ENCODE measurements around the gene MRPL30. TPM values are rescaled to one million over a fixed set of nuclear protein-coding genes. Genes with fewer than 3 reads are reported as not detected.
"Not testable (repeated sequence)": the region's sequence is repeated elsewhere in the genome, so short reads cannot be mapped to it uniquely, and the experiment has no call there.

The MRPL30 gene
- 43.1 TPM for total RNA-seq (ENCODE audit: insufficient read depth, low replicate concordance)

- DNase-seq (ENCODE audit: low spot score), result peak; percentile 98
These were observed at the start of gene MRPL30, which contains the start of gene MITD1 for GRCh38 chr2:99180755-99181623. TSS of gene MRPL30 (plus strand) at chr2:99181184. CDS start at chr2:99186204, 5,020 bp downstream. TSS of gene MITD1 (minus strand) at chr2:99181058. CDS start at chr2:99180981, 77 bp downstream.

GRCh38 chr2:99135044-99135556 is 45.9 kb upstream of the MRPL30 start:
- not testable (repeated sequence) for DNase-seq (ENCODE audit: low spot score)

DNA sequence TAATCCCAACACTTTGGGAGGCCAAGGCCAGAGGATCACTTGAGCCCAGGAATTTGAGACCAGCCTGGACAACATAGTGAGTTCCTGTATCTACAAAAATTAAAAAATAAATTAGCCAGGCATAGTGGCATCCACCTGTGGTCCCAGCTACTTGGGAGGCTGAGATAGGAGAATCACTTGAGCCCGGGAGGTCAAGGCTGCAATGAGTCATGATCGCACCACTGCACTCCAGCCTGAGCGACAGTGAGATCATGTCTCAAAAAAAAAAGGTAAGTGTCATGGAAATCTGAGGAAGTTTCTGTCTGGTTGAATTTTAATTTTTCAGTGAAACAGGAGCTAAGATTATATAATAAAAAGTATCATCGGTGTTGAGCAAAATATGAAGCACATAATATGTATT is 42.0 kb upstream of the MRPL30 start:
- no peak for DNase-seq (ENCODE audit: low spot score)

- DNase-seq (ENCODE audit: low spot score), result no peak
These were observed 40.7 kb upstream of the MRPL30 start for GRCh38 chr2:99140056-99140859.

GRCh38 chr2:99140860-99141109 is 40.2 kb upstream of the MRPL30 start:
- no peak for DNase-seq (ENCODE audit: low spot score)

DNA sequence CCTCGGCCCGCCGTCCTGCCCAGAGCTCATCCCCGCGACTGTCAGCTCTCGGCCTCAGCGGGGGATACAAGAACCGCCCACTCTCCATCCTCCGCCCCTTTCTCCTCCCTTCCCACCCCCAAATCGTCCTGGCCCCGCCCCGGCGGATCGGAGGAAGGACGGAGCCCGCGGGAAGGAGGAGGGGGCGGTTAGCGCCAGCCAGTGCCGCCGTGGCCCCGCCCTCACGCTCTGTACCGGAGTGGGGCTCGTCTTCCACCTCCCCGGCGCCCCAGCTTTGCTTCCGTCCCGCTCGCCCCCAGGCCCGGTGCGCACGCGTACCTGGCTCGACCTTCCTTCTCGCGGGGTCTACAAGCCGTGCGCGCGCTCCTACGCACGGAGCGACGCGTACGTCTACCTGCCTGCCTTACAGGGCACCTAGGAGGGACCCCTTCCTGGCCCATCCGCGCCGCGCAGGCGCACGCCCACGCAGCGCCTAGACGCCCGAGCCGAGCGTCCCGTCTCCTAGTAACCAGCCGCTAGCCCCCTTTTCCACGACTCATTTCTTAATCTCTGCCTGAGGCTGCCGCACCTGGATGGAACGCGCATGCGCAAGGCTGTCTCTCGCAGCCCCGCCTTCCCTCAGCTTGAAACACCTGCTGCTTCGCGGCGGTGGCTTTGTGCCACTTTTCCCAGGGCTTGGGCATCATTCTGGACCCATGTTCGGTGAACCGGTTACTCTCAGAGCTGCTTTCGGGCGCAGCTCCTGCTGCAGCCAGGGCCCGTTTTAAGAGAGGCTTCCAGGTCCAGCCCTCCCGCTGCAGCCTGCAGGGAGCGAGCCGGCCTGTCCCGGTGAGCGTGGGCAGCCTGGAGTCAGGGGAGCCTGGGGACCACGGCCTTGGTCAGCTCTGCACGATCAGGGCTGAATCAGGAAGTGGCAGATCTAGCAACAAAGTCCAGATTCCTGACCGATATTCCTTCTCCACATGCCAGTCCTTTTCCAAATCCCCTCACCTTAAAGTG is 39.6 kb upstream of the MRPL30 start, which contains the start of gene C2orf15:
Gene C2orf15 (plus strand): TSS at position 598 of the 999 bp plus-strand sequence. CDS start 8,852 bp downstream, outside the sequence.
- peak; percentile 95 for DNase-seq (ENCODE audit: low spot score)

- DNase-seq (ENCODE audit: low spot score), result no peak
These were observed 30.3 kb upstream of the MRPL30 start for GRCh38 chr2:99150706-99151105.

GRCh38 chr2:99152199-99152895 is 28.6 kb upstream of the MRPL30 start:
- DNase-seq (ENCODE audit: low spot score), result no peak

DNA sequence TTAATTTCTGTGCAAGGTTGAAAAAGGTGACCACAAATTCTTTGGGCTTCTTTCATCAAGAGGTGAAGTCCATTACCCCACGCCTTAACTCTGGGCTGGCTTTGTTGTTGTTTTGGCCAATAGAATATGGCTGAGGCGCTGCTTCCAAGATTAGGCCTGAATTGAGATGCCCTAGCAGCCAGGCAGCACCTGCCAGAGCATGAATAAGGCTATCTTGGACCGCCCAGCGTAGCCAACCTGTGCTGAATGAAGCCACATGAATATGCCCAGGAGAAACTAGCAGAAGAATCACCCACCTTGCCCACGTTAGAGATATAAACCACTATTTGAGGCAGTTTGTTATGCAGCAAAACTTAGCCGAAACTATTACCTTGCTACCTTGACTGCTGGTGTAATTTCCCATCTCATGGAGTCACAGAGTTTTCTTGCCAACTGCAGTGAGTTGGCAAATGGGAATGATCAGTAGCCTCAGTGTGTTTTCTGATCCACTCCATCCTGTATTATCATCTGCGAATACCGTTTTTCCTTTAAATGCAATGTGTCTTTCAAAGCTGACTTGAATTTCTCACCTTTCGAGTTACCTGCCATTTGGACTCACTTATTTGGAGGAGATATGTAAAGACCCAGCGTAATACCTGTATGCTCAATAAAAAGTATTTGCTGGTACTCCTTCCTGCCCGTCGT is 26.9 kb upstream of the MRPL30 start:
- DNase-seq (ENCODE audit: low spot score), result no peak

DNA sequence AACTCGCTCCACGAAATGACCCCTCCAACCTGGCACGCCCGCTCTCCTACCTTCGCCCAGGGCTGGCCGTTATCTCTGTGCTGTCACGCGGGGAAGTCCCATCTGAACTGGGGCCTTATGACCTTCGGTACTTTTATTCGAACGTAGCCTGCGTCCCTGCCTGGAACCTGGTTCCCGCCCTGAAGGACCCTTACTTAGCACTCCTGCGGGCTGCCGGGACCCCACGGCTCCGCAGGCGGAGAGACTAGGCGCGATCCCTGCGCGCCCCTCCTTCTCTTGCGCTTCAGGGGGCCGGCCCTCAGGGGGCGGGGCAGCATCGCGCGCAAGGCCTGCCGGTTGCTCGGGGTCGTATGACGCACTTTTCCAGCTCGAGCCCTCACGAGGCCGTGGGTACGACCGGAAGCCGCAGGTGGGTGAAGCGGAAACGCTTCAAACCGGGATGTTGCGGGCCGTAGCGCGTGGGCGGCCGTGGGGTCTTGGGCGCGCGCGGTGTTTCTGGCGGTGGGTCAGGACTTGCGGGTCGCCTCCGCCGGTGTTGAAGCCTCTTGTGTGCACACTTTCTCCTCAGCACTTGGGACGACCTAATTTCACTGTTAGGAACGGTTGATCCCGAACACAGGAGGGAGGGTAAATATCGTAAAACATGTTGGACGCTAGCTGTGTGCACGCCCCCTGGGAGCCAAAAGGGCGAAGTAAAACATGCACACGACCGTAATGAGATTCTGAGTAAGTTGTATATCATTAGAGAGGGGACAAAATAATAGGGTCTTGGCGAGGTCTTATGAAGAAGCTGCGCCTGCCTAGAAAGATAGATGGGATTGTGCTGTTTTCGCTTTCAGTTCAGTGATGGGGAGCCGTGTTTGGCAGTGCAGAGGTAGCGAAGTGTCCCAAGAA is 26.1 kb upstream of the MRPL30 start, which contains the start of the genes LIPT1 and TSGA10:
Gene LIPT1 (plus strand): TSS at position 325 of the 894 bp plus-strand sequence. CDS start 6,991 bp downstream, outside the sequence.
Gene TSGA10 (minus strand): TSS at position 300 of the 894 bp plus-strand sequence. CDS start 45,503 bp downstream, outside the sequence.
- DNase-seq (ENCODE audit: low spot score), result peak; percentile 96

DNA sequence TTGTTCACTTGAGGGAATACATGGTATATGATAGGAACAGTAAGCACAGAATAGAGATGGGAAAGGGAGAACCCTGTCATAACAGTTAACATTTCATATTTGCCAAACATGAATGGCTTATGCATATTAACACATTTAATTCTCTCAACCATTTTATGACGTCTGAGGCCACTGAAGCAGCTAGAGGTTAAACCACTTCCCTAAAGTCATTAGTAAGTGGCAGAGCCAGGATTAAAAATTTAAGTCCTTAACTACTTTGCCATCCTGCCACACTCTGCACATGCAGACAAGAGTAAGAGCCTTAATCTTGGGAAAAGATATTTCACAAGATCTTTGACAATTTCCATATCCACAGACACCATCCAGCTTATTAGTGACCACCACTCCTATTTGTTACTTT is 24.1 kb upstream of the MRPL30 start:
- DNase-seq (ENCODE audit: low spot score), result no peak

GRCh38 chr2:99158599-99158998 is 22.4 kb upstream of the MRPL30 start:
- DNase-seq (ENCODE audit: low spot score), result no peak

- DNase-seq (ENCODE audit: low spot score), result no peak
These were observed 21.4 kb upstream of the MRPL30 start for GRCh38 chr2:99159594-99159993.

DNA sequence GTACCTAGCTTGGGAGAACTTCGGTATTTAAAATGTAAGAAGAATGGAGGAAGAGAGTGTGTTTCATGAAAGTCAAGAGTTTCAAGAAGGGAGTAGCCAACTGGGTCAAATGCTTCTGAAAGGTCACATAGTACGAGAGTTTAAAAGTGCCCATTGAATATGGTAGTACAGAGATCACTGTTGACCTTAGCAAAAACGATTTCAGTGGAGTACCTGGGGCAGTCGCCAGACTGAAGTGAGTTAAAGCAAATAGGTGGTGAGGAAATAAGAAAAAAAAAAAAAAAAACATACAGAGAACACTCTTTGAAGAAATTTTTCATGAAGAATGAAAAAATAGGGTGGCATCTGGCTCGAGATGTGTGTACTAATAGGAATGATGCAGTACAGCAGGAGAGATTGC is 14.8 kb upstream of the MRPL30 start:
- no peak for DNase-seq (ENCODE audit: low spot score)

- DNase-seq (ENCODE audit: low spot score), result no peak
These were observed 11.4 kb upstream of the MRPL30 start for GRCh38 chr2:99169534-99169933.

GRCh38 chr2:99171377-99172140 is 9.4 kb upstream of the MRPL30 start:
- no peak for DNase-seq (ENCODE audit: low spot score)

DNA sequence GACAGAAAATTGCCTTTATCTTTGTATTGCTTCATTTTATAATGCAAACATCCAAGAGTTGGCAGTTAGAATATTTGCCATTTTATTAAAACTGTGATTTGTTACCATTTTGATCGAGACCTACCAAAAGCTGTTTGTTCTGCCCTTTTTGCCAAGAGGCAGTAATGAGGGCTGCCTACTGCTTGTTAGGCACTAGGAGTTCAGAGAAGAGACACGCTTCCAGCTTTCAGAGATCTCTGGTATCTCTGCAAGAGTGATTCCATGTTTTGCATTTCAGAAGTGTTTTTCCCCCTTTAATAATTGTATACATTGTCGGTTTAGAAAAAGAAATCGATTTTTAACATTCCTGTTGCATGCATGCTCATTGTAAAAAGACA is 628 bp downstream of the MRPL30 start:
- no peak for DNase-seq (ENCODE audit: low spot score)

DNA sequence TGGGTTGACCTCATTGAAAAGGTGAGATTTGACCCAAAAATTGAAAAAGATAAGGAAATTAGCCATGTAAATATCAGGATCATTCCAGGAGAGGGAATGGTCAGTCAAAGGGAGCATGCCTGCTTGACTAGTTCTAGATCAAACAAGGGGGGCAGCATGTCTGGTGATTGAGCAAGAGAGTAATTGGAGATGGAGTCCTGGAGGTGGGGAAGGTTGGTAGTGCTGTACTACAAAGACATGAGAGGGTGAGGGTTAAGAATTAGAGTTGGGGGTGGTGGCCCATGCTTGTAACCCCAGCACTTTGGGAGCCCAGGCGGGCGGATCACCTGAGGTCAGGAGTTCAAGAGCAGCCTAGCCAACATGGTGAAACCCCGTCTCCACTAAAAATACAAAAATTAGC is 2.0 kb downstream of the MRPL30 start:
- no peak for DNase-seq (ENCODE audit: low spot score)

Data from umbilical cord (tissue), 2 donors.